Neural crest cell (in vitro differentiated cells): ENCODE measurements around the gene PRKAR1A. TPM values are rescaled to one million over a fixed set of nuclear protein-coding genes. Genes with fewer than 3 reads are reported as not detected.

Source experiments
- DNase-seq: peaks from one replicate; pipeline ENCODE4 v3.0.0; 2021; ENCODE audit warnings: low read depth, mixed read lengths, low spot score
- H3K27ac Mint-ChIP-seq: one replicate; pipeline ENCODE4 v1.8.0; 2021; ENCODE audit warnings: mild to moderate bottlenecking, mixed read lengths; ENCODE audit not compliant: unreplicated experiment
- H3K27me3 Mint-ChIP-seq: 2 replicates; pipeline ENCODE4 v1.8.0; 2021; ENCODE audit warnings: low read depth, mild to moderate bottlenecking, mixed read lengths
- H3K36me3 Mint-ChIP-seq: 2 replicates; pipeline ENCODE4 v1.8.0; 2021; ENCODE audit warnings: low read depth, mild to moderate bottlenecking, mixed read lengths
- H3K4me1 Mint-ChIP-seq: 2 replicates; pipeline ENCODE4 v1.8.0; 2021; ENCODE audit warnings: mixed read lengths
- H3K4me3 Mint-ChIP-seq: one replicate; pipeline ENCODE4 v1.8.0; 2021; ENCODE audit warnings: mild to moderate bottlenecking, mixed read lengths
- H3K9me3 Mint-ChIP-seq: 2 replicates; pipeline ENCODE4 v1.8.0; 2021; ENCODE audit warnings: mixed read lengths
- CTCF ChIP-seq: fragments of 200-600 bp; sonication (generic); conservative IDR thresholded peaks from 2 replicates; pipeline ENCODE4 v1.5.0; 2021; ENCODE audit warnings: antibody characterized with exemption, mild to moderate bottlenecking
- total RNA-seq: library from RNA; stranded (reverse); gene quantifications from 2 replicates; pipeline ENCODE4 v1.2.1, GENCODE V29; 2021

The PRKAR1A gene
- total RNA-seq, 1 donor from 2014 or later: 250 TPM

GRCh38 chr17:68531252-68531651, 19.0 kb downstream of the PRKAR1A start:
- no peak for TF ChIP-seq CTCF
- no peaks in the 10 kb centered on the region for H3K4me1 Mint-ChIP-seq
- no peak for DNase-seq
- H3K27ac Mint-ChIP-seq: no peak overlapping the region
- peaks cover 16% of the 10 kb centered on the region for H3K36me3 Mint-ChIP-seq
- H3K4me3 Mint-ChIP-seq: no peak overlapping the region
- no peaks in the 10 kb centered on the region for H3K27me3 Mint-ChIP-seq
- H3K9me3 Mint-ChIP-seq: no peaks in the 10 kb centered on the region

- peaks cover 14% of the 10 kb centered on the region for H3K36me3 Mint-ChIP-seq
- no peak for TF ChIP-seq CTCF
- no peak overlapping the region for H3K27ac Mint-ChIP-seq
- no peaks in the 10 kb centered on the region for H3K4me1 Mint-ChIP-seq
- no peak for DNase-seq
- no peaks in the 10 kb centered on the region for H3K9me3 Mint-ChIP-seq
- no peak overlapping the region for H3K4me3 Mint-ChIP-seq
- no peaks in the 10 kb centered on the region for H3K27me3 Mint-ChIP-seq
These were observed 20.6 kb downstream of the PRKAR1A start for GRCh38 chr17:68532826-68533225.

- no peaks in the 10 kb centered on the region for H3K27me3 Mint-ChIP-seq
- H3K36me3 Mint-ChIP-seq: peaks cover 9% of the 10 kb centered on the region
These were observed 21.9 kb downstream of the PRKAR1A start for GRCh38 chr17:68533887-68534694.

DNA sequence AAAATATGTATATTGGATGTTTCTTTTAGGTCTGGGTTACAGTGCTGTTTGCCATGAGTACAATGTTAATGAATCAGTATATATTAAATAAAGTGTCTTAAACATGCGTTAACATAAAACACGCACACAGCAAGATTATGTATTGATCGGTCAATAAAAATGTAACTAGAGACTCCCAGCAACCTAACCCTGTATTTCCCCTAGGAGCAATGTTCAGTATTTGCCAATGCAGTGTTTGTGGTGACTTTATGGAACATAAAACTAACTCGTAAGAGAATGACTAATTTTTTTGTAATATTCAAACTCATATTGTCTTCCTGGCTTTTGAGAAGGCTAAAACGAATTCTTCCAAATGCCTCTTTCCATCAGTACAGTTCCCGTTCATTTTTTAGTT, 22.5 kb downstream of the PRKAR1A start:
- no peak for DNase-seq
- H3K27ac Mint-ChIP-seq: no peak overlapping the region
- no peaks in the 10 kb centered on the region for H3K27me3 Mint-ChIP-seq
- H3K4me1 Mint-ChIP-seq: no peaks in the 10 kb centered on the region
- TF ChIP-seq CTCF: no peak
- H3K4me3 Mint-ChIP-seq: no peak overlapping the region
- peaks cover 14% of the 10 kb centered on the region for H3K36me3 Mint-ChIP-seq
- no peaks in the 10 kb centered on the region for H3K9me3 Mint-ChIP-seq

More at GRCh38 chr17:68533887-68534694, 21.9 kb downstream of the PRKAR1A start:
- peak; percentile 61 for TF ChIP-seq CTCF
- Mint-ChIP-seq H3K4me1 (no peaks in the 10 kb centered on the region), H3K27ac (no peak overlapping the region), H3K9me3 (no peaks in the 10 kb centered on the region), H3K4me3 (no peak overlapping the region)
- DNase-seq: no peak

- H3K27me3 Mint-ChIP-seq: no peaks in the 10 kb centered on the region
- H3K27ac Mint-ChIP-seq: no peak overlapping the region
- H3K4me3 Mint-ChIP-seq: no peak overlapping the region
- H3K4me1 Mint-ChIP-seq: no peaks in the 10 kb centered on the region
- no peaks in the 10 kb centered on the region for H3K9me3 Mint-ChIP-seq
- peaks cover 21% of the 10 kb centered on the region for H3K36me3 Mint-ChIP-seq
- no peak for TF ChIP-seq CTCF
- DNase-seq: no peak
These were observed 23.7 kb downstream of the PRKAR1A start for GRCh38 chr17:68535922-68536321.
